Mesenteric fat pad (tissue), 1 donor: ENCODE measurements around the gene SDR9C7. TPM values are rescaled to one million over a fixed set of nuclear protein-coding genes. Genes with fewer than 3 reads are reported as not detected.
"Not testable (repeated sequence)": the region's sequence is repeated elsewhere in the genome, so short reads cannot be mapped to it uniquely, and the experiment has no call there.

ENCODE experiments used
- DNase-seq: peaks from one replicate; pipeline ENCODE4 v3.0.0-alpha.2; 2020; ENCODE audit warnings: low spot score
- total RNA-seq: library from RNA; stranded (reverse); fragmentation: NEBNext Ultra II Directional; extraction: Animal tissue kit (Norgen Biotek cat#: 25700); gene quantifications from one replicate; pipeline ENCODE4 v1.2.1, GENCODE V29; 2021
- donor health status: DM: yes; HTN: yes; CAD: no.

Gene SDR9C7
- total RNA-seq, 1 donor from 2014 or later: not detected

DNA sequence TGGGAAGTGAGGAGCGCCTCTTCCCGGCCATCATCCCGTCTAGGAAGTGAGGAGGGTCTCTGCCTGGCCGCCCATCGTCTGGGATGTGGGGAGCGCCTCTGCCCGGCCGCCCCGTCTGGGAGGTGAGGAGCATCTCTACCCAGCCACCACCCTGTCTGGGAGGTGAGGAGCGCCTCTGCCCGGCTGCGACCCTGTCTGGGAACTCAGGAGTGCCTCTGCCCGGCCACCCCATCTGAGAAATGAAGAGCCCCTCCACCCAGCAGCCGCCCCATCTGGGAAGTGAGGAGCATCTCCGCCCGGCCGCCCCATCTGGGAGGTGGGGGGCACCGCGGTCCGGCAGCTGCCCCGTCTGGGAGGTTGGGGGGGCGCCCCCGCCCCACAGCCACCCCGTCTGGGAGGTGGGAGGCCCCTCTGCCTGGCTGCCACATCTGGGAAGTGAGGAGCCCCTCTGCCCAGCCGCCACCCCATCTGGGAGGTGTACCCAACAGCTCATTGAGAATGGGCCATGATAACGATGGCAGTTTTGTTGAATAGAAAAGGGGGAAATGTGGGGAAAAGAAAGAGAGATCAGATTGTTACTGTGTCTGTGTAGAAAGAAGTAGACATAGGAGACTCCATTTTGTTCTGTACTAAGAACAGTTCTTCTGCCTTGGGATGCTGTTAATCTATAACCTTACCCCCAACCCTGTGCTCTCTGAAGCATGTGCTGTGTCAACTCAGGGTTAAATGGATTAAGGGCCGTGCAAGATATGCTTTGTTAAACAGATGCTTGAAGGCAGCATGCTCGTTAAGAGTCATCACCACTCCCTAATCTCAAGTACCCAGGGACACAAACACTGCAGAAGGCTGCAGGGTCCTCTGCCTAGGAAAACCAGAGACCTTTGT is 54.7 kb downstream of the SDR9C7 start:
- DNase-seq: not testable (repeated sequence)

DNA sequence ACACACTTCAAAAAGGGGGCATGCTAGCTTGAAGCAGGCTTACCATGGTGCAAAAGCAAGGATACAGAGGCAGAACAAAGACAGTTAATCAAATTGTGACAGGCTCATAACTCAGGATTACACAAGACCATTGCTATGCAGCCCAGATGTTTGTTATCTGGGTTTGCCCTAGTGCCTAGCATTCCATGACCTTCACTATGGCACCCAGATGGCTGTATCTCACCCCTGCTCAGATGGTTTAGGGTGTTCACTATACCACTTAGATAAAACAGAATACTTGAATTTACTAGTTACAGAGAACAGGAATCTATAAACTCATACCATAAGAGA is 56.2 kb downstream of the SDR9C7 start:
- DNase-seq: no peak

DNA sequence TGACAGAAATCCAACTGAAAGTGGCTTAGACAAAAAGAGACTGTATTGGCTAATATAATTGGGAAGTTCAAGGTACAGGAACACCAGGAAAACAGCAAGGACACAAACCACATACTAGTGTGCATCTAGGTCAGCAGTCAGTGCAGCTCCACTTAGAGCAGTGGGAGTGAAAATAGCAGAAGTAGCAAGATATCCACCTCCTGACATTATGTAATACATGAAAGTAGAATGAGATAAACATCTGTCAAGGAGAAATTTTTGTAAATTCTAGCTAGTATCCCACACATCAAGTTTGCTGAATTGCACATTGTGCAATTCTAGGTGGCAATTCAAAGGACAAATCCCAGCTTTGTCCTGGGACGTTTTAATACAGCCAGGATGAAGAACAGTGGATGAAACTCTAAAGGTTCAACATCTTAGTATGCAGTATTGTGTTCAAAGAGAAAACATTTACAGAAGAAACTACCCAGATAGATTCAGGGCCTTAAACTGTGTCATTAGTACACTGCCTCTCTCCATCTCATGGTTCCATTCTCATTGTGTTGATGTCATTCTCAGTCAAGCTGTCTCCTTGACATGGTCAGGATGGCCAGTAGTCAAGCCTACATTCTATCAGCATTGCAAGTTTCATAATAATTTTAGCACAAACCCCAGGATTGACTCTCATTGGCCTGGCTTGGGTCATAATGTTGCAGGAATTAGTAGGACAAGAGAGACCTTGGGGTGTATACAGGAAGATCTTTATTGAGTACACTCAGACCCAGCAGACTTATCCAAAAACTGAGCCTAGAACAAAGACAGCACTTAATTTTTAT is 56.8 kb downstream of the SDR9C7 start:
- no peak for DNase-seq

DNA sequence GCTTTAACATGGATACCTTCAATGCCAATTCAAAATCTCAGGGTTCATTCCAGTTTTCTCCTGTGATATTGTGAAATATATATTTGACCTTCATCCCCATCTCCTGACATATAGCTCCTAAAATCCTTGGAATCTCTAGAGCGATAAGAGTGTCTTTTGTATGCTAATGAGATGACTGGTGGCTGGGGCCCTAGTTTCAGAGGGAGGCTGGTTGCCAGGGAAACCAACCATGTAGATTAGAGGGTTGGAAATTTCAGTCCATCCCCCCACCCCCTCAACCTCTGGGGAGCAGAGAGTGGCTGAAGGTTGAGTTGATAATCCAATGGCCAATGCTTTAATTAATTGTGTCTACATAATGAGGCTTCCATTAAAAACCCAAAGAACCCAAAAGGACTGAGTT is 59.4 kb downstream of the SDR9C7 start:
- DNase-seq: no peak

DNA sequence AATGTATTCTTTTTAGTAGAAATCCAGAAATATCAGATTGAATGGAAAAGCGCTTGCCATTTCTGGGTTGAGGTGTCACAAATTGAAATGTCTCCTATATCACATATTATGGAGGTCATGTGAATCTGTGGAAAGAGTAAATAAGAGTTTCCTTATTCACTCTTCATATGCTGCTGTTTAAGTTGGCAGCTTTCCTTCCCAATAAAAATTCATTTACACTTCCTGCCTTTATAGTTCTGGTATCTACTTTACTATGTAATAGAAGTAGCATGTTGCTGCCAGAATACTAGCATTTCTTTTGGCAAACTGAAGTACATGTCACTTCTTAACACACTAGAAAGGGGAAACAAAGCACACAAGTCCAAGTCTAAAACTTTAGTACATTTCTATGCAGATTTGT is 60.8 kb downstream of the SDR9C7 start:
- DNase-seq: no peak

Other genes with a start within 250 kb of the SDR9C7 start
- gene PTGES3, start 246.1 kb downstream of the SDR9C7 start, total RNA-seq: 130 TPM
- 717 TPM for gene NACA, start 209.1 kb downstream of the SDR9C7 start, total RNA-seq
- 3.2 TPM for gene PRIM1, start 182.1 kb downstream of the SDR9C7 start, total RNA-seq
- gene HSD17B6, start 171.1 kb downstream of the SDR9C7 start, total RNA-seq: 0.74 TPM
- 0.35 TPM for gene RDH16, start 23.2 kb upstream of the SDR9C7 start, total RNA-seq
- 3.6 TPM for gene ZBTB39, start 72.1 kb upstream of the SDR9C7 start, total RNA-seq
- gene TAC3, start 82.1 kb upstream of the SDR9C7 start, total RNA-seq: not detected
- gene MYO1A, start 115.7 kb upstream of the SDR9C7 start, total RNA-seq: 3.6 TPM
- gene NEMP1, start 144.4 kb upstream of the SDR9C7 start, total RNA-seq: 8.6 TPM
- gene NAB2, start 154.7 kb upstream of the SDR9C7 start, total RNA-seq: 22.1 TPM
- 164 TPM for gene STAT6, start 177.0 kb upstream of the SDR9C7 start, total RNA-seq
- 954 TPM for gene LRP1, start 194.1 kb upstream of the SDR9C7 start, total RNA-seq
- not detected for gene LRP1-AS, start 213.2 kb upstream of the SDR9C7 start, total RNA-seq